ENCODE results near the gene RNF40. TPM values are rescaled to one million over a fixed set of nuclear protein-coding genes. Genes with fewer than 3 reads are reported as not detected.
A peak's percentile ranks its signal among the peaks of the same experiment; 100 is the strongest.

Gene RNF40
- total RNA-seq (2022), result 78.0 and 85.0 TPM in 2 replicates
- percentile 69 among the genes with signal in this experiment for Bru-seq, nascent RNA
- percentile 87 among the genes with signal in this experiment for BruChase-seq, experiment 1, labeled RNA remaining after a 6-hour chase
- percentile 79 among the genes with signal in this experiment for BruChase-seq, experiment 2, labeled RNA remaining after a 2-hour chase
- long read RNA-seq, full-length matches to known transcripts, result 61 of 138 reads
- long read RNA-seq, partial matches to known transcripts, result 38 of 138 reads
- long read RNA-seq, other reads (novel, unspliced or antisense), result 39 of 138 reads

DNA sequence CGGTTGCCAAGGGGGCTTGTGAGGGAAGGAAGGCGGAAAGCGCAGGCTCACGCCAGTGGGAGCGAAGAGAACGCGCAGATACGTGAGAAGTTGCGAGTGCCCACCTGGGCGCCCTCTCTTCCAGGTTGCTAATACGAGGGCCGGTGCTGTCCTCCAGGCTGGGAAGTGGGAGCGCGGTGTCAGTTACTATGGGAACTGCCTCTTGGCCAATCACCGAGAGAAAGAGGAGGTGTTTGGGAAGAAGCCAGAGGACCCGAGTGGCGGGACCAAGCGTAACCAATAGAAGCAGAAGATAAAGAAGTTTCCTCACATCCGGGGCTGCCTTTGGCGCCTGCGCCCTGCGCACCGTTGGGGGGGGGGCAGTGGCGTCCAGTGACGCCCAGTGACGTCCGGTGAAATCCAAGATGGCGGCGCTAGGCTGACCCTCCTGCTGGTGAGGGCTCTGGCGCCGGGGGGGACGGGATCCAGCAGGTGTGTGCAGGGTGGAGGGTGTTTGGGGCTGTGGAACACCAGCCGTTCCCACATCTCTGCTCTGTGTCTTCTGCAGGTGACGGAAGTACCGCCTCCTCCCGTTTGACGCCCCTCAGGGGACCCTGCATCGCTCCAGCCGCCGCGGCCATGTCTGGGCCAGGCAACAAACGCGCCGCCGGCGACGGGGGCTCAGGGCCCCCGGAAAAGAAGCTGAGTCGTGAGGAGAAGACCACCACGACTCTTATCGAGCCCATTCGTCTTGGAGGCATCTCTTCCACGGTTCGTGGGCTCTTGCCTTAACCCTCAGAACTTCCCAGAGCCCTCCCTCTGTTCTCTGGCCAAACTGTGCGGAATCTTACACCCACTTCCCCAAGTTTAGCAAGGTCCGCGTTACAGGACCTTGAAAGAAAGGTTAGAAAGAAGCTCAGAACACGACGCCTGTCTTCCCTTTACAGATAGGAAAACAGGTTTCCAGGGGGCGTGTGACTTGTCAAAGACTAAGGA is at the start of gene RNF40, which contains the start of gene CFAP119:
Gene RNF40, plus strand, starts transcription at position 395 of the 975 bp plus-strand sequence. Its CDS starts 224 bp downstream, at position 619.
Gene CFAP119, minus strand, starts transcription at position 135 of the 975 bp plus-strand sequence. CDS start 314 bp downstream, outside the sequence.
- Mint-ChIP-seq H3K4me1 (ENCODE audit: insufficient read depth, unreplicated experiment) (peaks cover 17% of the 10 kb centered on the region), H3K36me3 (ENCODE audit: insufficient read depth, unreplicated experiment) (peaks cover 45% of the 10 kb centered on the region), H3K27me3 (ENCODE audit: insufficient read depth, unreplicated experiment) (no peaks in the 10 kb centered on the region), H3K9me3 (ENCODE audit: unreplicated experiment) (no peaks in the 10 kb centered on the region), H3K4me3 (ENCODE audit: unreplicated experiment) (peak within 1 kb of the TSS; percentile 87), H3K27ac (ENCODE audit: low read depth, unreplicated experiment) (peak within 1 kb of the TSS; percentile 88)
- BruUV-seq (replicated peaks), result TSS peak; percentile 65
- TF ChIP-seq, protein P1, sequence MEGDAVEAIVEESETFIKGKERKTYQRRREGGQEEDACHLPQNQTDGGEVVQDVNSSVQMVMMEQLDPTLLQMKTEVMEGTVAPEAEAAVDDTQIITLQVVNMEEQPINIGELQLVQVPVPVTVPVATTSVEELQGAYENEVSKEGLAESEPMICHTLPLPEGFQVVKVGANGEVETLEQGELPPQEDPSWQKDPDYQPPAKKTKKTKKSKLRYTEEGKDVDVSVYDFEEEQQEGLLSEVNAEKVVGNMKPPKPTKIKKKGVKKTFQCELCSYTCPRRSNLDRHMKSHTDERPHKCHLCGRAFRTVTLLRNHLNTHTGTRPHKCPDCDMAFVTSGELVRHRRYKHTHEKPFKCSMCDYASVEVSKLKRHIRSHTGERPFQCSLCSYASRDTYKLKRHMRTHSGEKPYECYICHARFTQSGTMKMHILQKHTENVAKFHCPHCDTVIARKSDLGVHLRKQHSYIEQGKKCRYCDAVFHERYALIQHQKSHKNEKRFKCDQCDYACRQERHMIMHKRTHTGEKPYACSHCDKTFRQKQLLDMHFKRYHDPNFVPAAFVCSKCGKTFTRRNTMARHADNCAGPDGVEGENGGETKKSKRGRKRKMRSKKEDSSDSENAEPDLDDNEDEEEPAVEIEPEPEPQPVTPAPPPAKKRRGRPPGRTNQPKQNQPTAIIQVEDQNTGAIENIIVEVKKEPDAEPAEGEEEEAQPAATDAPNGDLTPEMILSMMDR (IDR thresholded peaks at IDR 0.05; ENCODE audit: unreplicated experiment), result no peak
- ChIA-PET CTCF (interaction anchor here (1.1 kb wide), 1 partner anchor 83 kb away, joined by 3 read pairs; no protein-coding TSS in a partner anchor), POLR2A (interaction anchor here (0.7 to 5.9 kb wide), 11 partner anchors 9 to 77 kb away, joined by 3 to 55 read pairs (median 7); partner anchors contain the start of gene PHKG2)
- intact Hi-C loops (cut with micrococcal nuclease), result loop anchor here (1.0 kb wide), 1 partner anchor 21 kb away; no protein-coding TSS in a partner anchor
- peak; percentile 98 for DNase-seq (ENCODE audit: unreplicated experiment)

DNA sequence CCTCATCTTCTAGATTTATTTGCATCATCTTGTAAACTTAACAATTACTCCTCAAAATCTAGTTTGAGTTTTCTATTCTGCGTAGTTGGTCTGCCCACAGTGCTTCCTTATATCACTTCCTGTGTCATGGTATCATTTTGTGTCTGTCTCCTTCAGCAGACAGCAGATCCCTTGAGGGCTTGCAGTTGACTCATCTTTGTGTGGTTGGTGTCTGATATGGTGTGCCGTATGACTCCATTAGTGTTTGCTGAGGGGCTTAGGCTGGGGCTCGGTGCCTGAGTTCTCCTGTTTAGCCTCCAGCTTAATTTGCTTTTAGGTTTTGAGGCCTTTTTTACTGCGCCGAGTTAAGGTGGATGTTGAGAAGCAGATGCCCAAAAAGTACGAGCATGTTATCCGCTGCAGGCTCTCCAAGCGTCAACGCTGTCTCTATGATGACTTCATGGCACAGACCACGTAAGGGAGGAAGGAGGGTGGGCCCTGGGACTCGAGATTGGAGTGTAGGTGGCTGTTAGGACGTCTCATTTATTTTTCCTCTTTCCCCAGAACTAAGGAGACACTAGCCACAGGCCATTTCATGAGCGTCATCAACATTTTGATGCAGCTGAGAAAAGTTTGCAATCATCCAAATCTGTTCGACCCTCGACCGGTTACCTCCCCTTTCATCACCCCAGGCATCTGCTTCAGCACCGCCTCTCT is 46.2 kb upstream of the RNF40 start:
- peaks cover 37% of the 10 kb centered on the region for H3K4me1 Mint-ChIP-seq (ENCODE audit: insufficient read depth, unreplicated experiment)
- H3K36me3 Mint-ChIP-seq (ENCODE audit: insufficient read depth, unreplicated experiment), result peaks cover 100% of the 10 kb centered on the region
- no TSS peak for BruUV-seq (replicated peaks)
- TF ChIP-seq, protein P1 (IDR thresholded peaks at IDR 0.05; ENCODE audit: unreplicated experiment), result no peak
- H3K27me3 Mint-ChIP-seq (ENCODE audit: insufficient read depth, unreplicated experiment), result no peaks in the 10 kb centered on the region
- POLR2A ChIA-PET, result interaction anchor here (1.2 to 1.4 kb wide), 2 partner anchors 8 to 17 kb away, joined by 3 to 5 read pairs; partner anchors contain the start of gene SRCAP
- CTCF ChIA-PET, result interaction anchor here (0.6 kb wide), 1 partner anchor 186 kb away, joined by 3 read pairs; no protein-coding TSS in a partner anchor
- intact Hi-C loops (cut with micrococcal nuclease), result no loop called here
- H3K9me3 Mint-ChIP-seq (ENCODE audit: unreplicated experiment), result no peaks in the 10 kb centered on the region
- H3K4me3 Mint-ChIP-seq (ENCODE audit: unreplicated experiment), result peak overlapping the region; percentile 19
- peak; percentile 30 for DNase-seq (ENCODE audit: unreplicated experiment)
- H3K27ac Mint-ChIP-seq (ENCODE audit: low read depth, unreplicated experiment), result peak overlapping the region; percentile 78

DNA sequence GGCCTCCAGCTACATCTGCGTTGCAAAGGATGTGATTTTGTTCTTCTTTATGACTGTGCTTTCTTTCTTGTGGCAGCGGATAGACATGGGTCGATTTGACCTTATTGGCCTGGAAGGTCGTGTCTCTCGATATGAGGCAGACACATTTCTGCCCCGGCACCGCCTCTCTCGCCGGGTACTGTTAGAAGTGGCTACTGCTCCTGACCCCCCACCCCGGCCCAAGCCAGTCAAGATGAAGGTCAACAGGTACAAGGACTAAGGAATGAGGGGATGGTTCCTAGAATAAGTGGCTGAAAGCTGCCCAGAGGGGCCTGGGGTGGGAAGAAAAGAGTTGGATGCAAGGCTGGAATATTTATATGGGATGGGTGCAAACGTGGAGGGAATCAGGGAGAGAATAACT is 42.0 kb upstream of the RNF40 start:
- no TSS peak for BruUV-seq (replicated peaks)
- Mint-ChIP-seq H3K9me3 (ENCODE audit: unreplicated experiment) (no peaks in the 10 kb centered on the region), H3K27ac (ENCODE audit: low read depth, unreplicated experiment) (no peak overlapping the region), H3K36me3 (ENCODE audit: insufficient read depth, unreplicated experiment) (peaks cover 91% of the 10 kb centered on the region), H3K4me1 (ENCODE audit: insufficient read depth, unreplicated experiment) (peaks cover 18% of the 10 kb centered on the region), H3K27me3 (ENCODE audit: insufficient read depth, unreplicated experiment) (no peaks in the 10 kb centered on the region), H3K4me3 (ENCODE audit: unreplicated experiment) (no peak overlapping the region)
- intact Hi-C loops (cut with micrococcal nuclease), result no loop called here
- TF ChIP-seq, protein P1 (IDR thresholded peaks at IDR 0.05; ENCODE audit: unreplicated experiment), result no peak
- CTCF ChIA-PET, result no interaction called here
- POLR2A ChIA-PET, result interaction anchor here (0.8 kb wide), 1 partner anchor 14 kb away, joined by 3 read pairs; no protein-coding TSS in a partner anchor
- no peak for DNase-seq (ENCODE audit: unreplicated experiment)

Data from MCF 10A (cell line).